ENCODE data around the gene CTBP1.

- TF ChIP-seq CTCF (optimal IDR thresholded peaks at IDR 0.05 in 1 of 3, IDR thresholded peaks at IDR 0.05 in 1 of 3, conservative IDR thresholded peaks at IDR 0.05 in 1 of 3; ENCODE audit: extremely low read depth in 1 of 3, insufficient read depth in 2 of 3, low read length in 3 of 3) (no peak), EZH2 (IDR thresholded peaks at IDR 0.05; ENCODE audit: low read length) (no peak)
Observed at GRCh38 chr4:1179976-1180375, 69.0 kb downstream of the CTBP1 start.

Data from keratinocyte (primary cell).